ENCODE results near the gene ART1.
"Not testable (repeated sequence)": the region's sequence is repeated elsewhere in the genome, so short reads cannot be mapped to it uniquely, and the experiment has no call there.

The ART1 gene, protein sequence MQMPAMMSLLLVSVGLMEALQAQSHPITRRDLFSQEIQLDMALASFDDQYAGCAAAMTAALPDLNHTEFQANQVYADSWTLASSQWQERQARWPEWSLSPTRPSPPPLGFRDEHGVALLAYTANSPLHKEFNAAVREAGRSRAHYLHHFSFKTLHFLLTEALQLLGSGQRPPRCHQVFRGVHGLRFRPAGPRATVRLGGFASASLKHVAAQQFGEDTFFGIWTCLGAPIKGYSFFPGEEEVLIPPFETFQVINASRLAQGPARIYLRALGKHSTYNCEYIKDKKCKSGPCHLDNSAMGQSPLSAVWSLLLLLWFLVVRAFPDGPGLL

GRCh38 chr11:3644817-3645235, at the start of gene ART1:
ART1 (plus strand) TSS chr11:3645128; CDS start chr11:3659214, 14,086 bp downstream.
- DNase-seq (ENCODE audit: low spot score): no peak

DNA sequence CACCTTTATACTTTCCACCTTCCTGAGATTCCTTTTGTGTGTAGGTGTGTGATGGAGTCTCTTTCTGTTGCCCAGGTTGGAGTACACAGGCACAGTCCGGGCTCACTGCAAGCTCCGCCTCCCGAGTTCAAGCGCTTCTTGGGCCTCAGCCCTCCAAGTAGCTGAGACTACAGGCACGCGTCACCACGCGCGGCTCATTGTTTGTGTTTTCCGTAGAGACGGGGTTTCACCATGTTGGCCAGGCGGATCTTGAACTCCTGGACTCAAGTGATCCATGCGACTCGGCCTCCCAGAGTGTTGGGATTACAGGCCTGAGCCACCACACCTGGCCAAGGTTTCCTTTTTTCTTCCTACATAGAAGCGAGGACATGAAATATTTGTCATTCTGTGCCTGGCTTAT, 47.2 kb upstream of the ART1 start:
- DNase-seq (ENCODE audit: low spot score): not testable (repeated sequence)

DNA sequence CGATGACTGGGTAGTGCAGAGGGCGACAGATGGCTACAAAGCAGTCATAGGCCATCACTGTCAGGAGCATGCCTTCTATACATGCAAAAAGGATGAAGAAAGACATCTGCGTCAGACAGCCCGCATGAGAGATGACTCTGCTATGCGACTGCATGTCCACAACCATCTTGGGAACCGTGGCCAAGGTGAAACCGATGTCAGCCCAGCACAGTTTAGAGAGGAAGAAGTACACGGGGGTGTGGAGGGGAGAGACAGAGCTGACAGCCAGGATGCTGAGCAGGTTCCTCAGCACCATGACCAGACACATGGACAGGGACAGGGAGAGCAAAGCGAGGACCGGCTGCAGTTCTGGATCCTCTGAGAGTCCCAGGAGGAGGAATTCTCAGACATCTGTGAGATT, 44.7 kb upstream of the ART1 start:
- DNase-seq (ENCODE audit: low spot score): not testable (repeated sequence)

DNA sequence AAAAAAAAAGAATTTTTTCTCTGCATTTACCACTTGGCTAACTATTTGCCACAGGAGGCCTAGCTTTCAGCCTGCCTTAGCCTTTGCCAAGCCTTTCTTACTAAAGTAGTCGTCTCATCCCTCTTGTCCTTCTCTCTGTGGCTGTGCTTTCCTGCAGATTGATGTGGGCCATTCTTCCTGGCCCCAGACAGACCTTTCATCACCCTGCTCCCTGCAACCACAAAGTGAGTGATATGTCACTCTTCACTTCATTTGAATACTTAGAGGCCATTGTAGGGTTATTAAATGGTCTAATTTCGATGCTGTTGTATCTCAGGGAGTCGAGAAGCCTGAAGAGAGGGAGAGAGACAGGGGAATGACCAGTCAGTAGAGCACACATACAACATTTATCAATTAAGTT, 40.8 kb upstream of the ART1 start:
- DNase-seq (ENCODE audit: low spot score): no peak

DNA sequence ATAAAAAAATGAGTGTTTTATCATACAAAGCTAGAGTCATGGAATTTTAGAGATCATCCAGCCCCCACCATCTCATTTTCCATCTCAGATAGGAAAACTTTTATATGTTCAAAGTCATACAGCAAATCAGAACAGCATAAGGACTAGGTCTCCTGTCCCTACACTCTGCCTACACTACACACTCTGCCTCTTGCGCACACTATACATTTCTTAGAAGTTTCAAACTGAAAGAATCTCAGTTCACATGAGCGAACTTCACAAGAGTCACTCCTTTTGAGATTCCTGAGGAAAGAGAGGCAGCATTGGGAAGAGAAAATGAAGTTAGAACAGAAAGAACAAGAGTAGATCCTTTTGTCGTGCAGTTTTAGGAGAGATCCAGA, 39.7 kb upstream of the ART1 start:
- DNase-seq (ENCODE audit: low spot score): no peak

GRCh38 chr11:3605771-3606203, 39.1 kb upstream of the ART1 start:
- no peak for DNase-seq (ENCODE audit: low spot score)

GRCh38 chr11:3609416-3610265, 35.3 kb upstream of the ART1 start:
- DNase-seq (ENCODE audit: low spot score): no peak

GRCh38 chr11:3610846-3611245, 34.1 kb upstream of the ART1 start:
- no peak for DNase-seq (ENCODE audit: low spot score)

DNA sequence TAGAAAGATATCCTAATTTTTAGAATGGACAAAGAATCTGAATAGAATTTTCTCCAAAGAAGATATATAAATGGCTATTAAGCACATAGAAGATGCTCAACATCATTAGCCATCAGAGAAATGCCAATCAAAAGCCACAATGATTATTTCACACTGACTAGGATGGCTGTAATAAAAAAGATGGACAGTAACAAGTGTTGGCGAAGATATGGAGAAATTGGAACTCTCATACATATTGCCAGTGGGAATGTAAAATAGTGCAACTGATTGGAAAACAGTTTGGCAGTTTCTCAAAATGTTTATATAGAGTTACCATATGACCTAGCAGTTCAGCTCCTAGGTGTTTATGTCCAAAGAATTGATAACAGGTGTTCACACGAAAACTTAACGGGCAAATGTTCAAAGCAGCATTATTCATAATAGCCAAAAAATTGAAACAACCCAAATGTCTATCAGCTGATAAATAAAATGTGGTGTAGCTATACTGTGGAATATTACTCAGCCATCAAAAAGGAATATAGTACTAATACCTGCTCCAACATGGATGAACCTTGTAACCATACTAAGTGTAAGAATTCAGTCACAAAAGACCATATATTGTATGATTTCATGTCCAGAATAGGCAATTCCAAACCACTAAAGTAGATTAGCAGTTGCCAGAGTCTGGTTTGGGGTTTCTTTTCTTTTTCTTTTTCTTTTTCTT, 32.8 kb upstream of the ART1 start:
- no peak for DNase-seq (ENCODE audit: low spot score)

DNA sequence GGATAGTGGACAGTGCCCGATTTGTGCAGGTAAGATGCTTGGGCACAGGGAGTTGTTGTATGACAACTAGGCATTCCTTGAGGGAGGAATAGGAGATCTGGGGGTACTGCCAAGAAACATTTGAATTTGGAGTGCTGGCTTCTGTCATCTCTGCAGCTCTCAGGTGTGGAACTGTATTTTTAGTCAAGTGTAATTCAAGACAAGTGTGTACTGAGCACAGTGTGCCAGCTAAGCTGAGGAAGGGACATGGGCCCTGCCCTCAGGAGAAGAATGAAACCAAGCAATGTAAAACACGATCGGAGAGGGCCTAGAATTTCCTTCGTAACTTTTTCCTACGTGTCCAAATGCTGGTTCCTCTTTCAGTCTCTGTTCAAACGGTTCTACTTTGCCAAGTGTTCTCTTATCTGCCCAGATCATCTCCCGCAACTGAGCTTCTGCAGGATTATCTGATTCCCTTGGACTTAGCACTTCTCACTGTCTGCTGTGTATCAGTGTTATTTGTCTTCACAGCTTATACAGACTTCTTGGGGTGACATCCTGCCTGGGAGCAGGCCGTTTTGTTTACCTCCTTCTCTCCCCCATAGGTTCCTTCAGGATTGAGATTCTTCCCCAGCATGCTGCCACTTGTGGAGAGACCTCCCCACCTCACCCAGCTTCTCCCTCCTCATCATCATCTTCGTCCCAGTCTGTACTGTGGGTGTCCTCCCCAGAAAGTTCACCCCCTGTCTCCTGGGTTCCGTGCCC, 30.8 kb upstream of the ART1 start:
- no peak for DNase-seq (ENCODE audit: low spot score)

DNA sequence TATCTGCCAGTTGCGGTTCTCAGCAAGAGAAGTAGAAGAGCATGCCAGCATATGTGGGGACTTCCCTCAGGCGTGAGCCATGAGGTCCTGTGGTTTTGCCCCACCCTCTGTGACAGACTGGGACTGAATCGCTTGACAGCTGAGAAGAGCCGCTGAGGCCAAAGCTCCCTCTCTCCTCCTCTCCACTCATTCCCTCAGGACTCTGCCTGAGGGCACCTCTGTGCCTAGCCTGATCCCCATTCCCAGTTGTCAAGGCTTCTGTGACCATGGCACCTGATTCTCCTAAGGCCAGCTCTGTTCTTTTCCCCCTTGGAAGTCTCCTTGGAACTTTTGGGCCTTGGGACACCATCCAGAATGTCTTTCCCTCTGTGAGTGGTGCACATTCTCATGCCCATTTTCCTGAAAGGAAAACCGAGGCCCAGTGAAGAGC, 30.2 kb upstream of the ART1 start:
- no peak for DNase-seq (ENCODE audit: low spot score)

- DNase-seq (ENCODE audit: low spot score): peak; percentile 46
Measured at GRCh38 chr11:3615998-3616397, 28.9 kb upstream of the ART1 start.

DNA sequence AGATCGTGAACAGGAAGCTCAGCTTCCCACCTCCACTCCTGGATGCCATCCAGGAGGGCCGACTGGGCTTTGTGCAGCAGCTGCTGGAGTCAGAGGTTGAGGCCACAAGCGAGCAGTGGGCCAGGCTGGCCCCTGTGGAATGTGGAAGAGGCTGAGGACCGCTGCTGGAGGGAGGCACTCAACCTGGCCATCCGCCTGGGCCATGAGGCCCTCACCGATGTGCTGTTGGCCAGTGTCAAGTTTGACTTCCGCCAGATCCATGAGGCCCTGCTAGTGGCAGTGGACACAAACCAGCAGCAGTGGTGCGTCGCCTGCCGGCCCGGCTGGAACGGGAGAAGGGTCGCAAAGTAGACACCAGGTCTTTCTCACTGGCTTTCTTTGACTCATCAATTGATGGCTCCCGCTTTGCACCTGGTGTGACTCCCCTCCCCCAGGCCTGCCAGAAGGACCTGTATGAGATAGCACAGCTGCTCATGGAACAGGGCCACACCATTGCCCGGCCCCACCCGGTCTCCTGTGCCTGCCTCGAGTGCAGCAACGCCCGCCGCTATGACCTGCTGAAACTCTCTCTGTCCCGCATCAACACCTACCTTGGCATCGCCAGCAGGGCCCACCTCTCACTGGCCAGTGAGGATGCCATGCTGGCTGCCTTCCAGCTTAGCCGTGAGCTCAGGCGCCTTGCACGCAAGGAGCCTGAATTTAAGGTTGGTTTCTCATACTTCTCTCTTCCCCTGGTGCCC, 28.0 kb upstream of the ART1 start:
- DNase-seq (ENCODE audit: low spot score): peak; percentile 68

DNA sequence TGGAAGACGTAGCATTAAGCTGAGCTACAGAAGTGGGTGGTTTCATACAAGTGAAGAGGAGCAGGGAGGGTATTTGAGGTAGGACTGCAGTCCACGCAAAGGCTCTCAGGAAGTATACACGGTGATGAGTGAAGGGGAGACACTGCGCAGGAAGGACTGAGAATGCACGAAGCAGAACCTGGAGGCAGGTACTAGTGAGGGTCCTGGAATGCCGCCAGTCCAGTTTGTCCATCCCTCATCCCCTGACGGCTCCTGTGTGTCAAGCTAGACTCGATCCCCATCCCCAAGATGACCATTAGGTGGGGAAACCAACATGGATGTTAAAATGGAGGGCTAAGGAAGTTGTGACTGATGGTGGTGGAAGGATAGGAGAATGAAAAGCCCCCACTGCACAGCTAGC, 26.9 kb upstream of the ART1 start:
- DNase-seq (ENCODE audit: low spot score): peak; percentile 22

DNA sequence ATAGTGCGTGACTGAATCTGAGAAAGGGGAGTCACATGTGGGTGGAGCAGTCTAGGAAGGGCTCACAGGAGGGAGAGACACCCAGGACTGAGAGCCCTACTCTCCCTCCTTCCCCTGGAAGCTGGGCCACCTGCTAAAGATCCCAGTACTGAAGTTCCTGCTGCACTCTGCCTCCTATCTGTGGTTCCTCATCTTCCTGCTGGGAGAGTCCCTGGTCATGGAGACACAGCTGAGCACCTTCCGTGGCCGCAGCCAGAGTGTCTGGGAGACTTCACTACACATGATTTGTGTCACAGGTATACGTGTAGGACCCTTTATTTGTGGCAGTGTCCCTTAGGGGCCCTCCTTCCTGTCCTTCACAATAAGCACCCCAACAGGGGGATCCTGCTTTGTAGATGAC, 22.4 kb upstream of the ART1 start:
- peak; percentile 30 for DNase-seq (ENCODE audit: low spot score)

- peak; percentile 37 for DNase-seq (ENCODE audit: low spot score)
Measured at GRCh38 chr11:3623121-3623520, 21.8 kb upstream of the ART1 start.

DNA sequence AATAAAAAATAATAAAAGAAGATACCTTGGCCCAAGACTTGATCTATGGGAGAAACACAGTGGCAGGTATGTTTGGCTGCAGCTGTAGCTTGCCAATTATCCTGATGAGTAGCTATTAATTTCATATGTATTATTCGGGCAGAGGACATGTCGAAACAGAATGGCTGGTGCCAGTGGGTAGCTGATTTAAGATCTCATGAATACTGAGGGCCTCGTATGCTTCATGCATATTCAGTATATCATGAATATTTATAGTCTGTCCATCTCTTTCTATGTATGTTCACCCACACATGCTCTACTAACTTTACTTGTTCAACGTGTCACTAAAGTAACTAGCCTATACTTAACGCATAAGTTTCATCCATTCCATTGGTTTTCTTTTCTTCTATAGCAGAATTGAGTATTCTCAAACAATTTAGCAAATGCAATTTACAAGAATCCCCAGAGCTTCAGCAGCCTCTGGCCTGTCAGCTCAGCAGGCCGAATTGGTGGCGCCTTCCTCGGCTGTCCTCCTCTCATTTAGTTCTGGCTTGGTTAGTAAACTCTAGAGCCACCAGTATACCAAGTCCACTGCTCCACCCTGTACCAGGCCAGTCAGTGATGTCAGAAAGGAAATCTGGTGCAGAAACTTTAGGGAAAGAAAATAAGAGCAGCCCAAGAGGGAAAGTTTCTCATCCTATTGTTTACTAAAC, 21.0 kb upstream of the ART1 start:
- no peak for DNase-seq (ENCODE audit: low spot score)

- DNase-seq (ENCODE audit: low spot score): no peak
Measured at GRCh38 chr11:3626250-3626960, 18.5 kb upstream of the ART1 start.

- DNase-seq (ENCODE audit: low spot score): no peak
Measured at GRCh38 chr11:3627291-3627690, 17.6 kb upstream of the ART1 start.

DNA sequence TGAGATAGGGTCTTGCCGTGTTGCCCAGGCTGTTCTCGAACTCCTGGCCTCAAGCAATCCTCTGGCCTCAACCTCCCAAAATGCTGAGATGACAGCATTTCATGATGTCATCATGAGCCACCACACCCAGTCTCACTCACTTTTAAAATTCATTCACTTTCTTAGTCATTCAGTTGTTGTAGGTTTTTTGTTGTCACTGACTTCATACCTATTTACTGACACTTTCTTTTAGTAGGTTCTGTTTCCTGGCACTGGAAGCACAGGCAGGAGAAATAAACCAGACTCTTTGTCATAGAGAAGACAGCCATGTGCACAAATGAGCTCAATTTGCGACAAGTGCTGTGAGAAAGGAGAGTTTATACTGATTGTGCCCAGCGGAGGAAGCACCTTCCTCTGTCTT, 13.6 kb upstream of the ART1 start:
- DNase-seq (ENCODE audit: low spot score): no peak
